ENCODE measurements around the gene OR1F1. TPM values are rescaled to one million over a fixed set of nuclear protein-coding genes. Genes with fewer than 3 reads are reported as not detected.
"Not testable (repeated sequence)": the region's sequence is repeated elsewhere in the genome, so short reads cannot be mapped to it uniquely, and the experiment has no call there.

OR1F1 gene
- total and polyA plus RNA-seq, 2 experiments from 2014 or later, result 0.38 TPM; not detected in 1

DNA sequence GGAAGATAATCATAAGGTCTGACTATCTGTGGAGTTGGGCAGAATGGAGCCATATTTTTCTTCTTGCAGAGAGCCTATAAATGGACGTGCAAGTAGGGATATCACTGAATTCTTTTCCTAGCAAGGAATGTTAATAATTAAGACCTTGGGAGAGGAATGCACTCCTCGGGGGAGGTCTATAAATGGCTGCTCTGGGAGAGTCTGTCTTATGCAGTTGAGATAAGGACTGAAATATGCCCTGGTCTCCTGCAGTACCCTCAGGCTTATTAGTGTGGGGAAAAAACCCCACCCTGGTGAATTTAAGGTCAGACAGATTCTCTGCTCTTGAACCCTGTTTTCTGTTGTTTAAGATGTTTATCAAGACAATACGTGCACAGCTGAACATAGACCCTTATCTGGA, 17.9 kb downstream of the OR1F1 start:
- not testable (repeated sequence) for H3K27ac Mint-ChIP-seq; H4K20me1 ChIP-seq (replicated peaks; ENCODE audit: insufficient read depth); H3K9me2 ChIP-seq (ENCODE audit: insufficient read depth); ATAC-seq; H3K27ac ChIP-seq (ENCODE audit: low read depth); H3K27me3 Mint-ChIP-seq (ENCODE audit: insufficient read depth, low read depth, poor library complexity); H2AFZ ChIP-seq; H3K36me3 ChIP-seq (ENCODE audit: insufficient read depth); H3K4me1 Mint-ChIP-seq; DNase-seq (ENCODE audit: low spot score); H3K4me2 ChIP-seq; H3K27me3 ChIP-seq (ENCODE audit: insufficient read depth); H3F3A ChIP-seq (replicated peaks; ENCODE audit: low read depth); H3K4me3 Mint-ChIP-seq; H3K79me2 ChIP-seq (replicated peaks; ENCODE audit: insufficient read depth); H3K4me1 ChIP-seq (ENCODE audit: insufficient read depth); H3K4me3 ChIP-seq
- peaks cover 27% of the 10 kb centered on the region for H3K36me3 Mint-ChIP-seq (ENCODE audit: low read depth)
- H3K9me3 Mint-ChIP-seq, result peaks cover 77% of the 10 kb centered on the region

DNA sequence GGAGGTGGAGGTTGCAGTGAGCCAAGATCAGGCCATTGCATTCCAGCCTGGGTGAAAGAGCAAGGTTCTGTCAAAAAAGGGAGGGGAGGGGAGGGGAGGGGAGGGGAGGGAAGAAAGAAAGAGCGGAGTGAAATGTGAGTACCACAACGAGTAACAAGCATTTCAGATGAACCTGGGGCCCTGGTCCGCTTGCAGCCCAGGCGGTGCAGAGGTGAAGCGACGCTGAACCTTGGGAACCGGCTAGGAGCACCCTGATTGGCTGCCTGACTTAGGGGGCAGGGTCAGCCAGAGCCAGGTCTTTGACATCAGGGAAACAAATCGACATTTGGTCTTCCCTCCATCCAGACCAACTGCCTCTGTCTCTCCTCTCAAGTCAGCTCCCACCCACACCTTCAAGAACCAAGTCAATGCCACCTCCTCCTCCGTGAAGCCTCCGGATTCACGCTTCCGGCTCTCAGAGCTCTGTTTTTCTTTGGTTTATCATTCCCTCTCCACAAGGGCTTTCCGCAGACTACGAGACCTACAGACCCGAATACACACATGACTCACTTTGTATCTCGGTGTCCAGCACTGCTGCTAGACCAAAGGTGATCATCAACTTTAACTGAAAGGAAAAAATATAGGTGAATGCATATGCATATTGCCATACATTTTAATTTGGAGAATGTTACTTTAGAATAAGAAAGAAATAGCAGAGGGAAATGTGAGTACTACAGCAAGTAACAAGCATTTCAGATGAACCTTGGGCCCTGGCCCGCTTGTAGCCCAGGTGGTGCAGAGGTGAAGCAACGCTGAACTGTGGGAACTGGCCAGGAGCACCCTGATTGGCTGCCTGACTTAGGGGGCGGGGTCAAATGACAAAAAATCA, 19.3 kb downstream of the OR1F1 start:
- no peak overlapping the region for H3K27ac Mint-ChIP-seq
- no peaks in the 10 kb centered on the region for H3K27me3 ChIP-seq (ENCODE audit: insufficient read depth)
- no peak overlapping the region for H3K4me2 ChIP-seq
- no peak overlapping the region for H3K4me3 ChIP-seq
- H3K4me1 Mint-ChIP-seq, result no peaks in the 10 kb centered on the region
- no peaks in the 10 kb centered on the region for H3K36me3 ChIP-seq (ENCODE audit: insufficient read depth)
- H3K9me3 Mint-ChIP-seq, result peaks cover 87% of the 10 kb centered on the region
- ATAC-seq (no peak), DNase-seq (ENCODE audit: low spot score) (no peak)
- no peaks in the 10 kb centered on the region for H3K9me2 ChIP-seq (ENCODE audit: insufficient read depth)
- H3K79me2 ChIP-seq (replicated peaks; ENCODE audit: insufficient read depth), result no peaks in the 10 kb centered on the region
- no peak overlapping the region for H3K4me3 Mint-ChIP-seq
- H3K4me1 ChIP-seq (ENCODE audit: insufficient read depth), result no peaks in the 10 kb centered on the region
- peaks cover 33% of the 10 kb centered on the region for H3K36me3 Mint-ChIP-seq (ENCODE audit: low read depth)
- H3F3A ChIP-seq (replicated peaks; ENCODE audit: low read depth), result no peaks in the 10 kb centered on the region
- no peak overlapping the region for H3K27ac ChIP-seq (ENCODE audit: low read depth)
- H3K27me3 Mint-ChIP-seq (ENCODE audit: insufficient read depth, low read depth, poor library complexity), result peaks cover 5% of the 10 kb centered on the region
- no peak overlapping the region for H2AFZ ChIP-seq
- H4K20me1 ChIP-seq (replicated peaks; ENCODE audit: insufficient read depth), result no peaks in the 10 kb centered on the region
- TF ChIP-seq, protein P1, sequence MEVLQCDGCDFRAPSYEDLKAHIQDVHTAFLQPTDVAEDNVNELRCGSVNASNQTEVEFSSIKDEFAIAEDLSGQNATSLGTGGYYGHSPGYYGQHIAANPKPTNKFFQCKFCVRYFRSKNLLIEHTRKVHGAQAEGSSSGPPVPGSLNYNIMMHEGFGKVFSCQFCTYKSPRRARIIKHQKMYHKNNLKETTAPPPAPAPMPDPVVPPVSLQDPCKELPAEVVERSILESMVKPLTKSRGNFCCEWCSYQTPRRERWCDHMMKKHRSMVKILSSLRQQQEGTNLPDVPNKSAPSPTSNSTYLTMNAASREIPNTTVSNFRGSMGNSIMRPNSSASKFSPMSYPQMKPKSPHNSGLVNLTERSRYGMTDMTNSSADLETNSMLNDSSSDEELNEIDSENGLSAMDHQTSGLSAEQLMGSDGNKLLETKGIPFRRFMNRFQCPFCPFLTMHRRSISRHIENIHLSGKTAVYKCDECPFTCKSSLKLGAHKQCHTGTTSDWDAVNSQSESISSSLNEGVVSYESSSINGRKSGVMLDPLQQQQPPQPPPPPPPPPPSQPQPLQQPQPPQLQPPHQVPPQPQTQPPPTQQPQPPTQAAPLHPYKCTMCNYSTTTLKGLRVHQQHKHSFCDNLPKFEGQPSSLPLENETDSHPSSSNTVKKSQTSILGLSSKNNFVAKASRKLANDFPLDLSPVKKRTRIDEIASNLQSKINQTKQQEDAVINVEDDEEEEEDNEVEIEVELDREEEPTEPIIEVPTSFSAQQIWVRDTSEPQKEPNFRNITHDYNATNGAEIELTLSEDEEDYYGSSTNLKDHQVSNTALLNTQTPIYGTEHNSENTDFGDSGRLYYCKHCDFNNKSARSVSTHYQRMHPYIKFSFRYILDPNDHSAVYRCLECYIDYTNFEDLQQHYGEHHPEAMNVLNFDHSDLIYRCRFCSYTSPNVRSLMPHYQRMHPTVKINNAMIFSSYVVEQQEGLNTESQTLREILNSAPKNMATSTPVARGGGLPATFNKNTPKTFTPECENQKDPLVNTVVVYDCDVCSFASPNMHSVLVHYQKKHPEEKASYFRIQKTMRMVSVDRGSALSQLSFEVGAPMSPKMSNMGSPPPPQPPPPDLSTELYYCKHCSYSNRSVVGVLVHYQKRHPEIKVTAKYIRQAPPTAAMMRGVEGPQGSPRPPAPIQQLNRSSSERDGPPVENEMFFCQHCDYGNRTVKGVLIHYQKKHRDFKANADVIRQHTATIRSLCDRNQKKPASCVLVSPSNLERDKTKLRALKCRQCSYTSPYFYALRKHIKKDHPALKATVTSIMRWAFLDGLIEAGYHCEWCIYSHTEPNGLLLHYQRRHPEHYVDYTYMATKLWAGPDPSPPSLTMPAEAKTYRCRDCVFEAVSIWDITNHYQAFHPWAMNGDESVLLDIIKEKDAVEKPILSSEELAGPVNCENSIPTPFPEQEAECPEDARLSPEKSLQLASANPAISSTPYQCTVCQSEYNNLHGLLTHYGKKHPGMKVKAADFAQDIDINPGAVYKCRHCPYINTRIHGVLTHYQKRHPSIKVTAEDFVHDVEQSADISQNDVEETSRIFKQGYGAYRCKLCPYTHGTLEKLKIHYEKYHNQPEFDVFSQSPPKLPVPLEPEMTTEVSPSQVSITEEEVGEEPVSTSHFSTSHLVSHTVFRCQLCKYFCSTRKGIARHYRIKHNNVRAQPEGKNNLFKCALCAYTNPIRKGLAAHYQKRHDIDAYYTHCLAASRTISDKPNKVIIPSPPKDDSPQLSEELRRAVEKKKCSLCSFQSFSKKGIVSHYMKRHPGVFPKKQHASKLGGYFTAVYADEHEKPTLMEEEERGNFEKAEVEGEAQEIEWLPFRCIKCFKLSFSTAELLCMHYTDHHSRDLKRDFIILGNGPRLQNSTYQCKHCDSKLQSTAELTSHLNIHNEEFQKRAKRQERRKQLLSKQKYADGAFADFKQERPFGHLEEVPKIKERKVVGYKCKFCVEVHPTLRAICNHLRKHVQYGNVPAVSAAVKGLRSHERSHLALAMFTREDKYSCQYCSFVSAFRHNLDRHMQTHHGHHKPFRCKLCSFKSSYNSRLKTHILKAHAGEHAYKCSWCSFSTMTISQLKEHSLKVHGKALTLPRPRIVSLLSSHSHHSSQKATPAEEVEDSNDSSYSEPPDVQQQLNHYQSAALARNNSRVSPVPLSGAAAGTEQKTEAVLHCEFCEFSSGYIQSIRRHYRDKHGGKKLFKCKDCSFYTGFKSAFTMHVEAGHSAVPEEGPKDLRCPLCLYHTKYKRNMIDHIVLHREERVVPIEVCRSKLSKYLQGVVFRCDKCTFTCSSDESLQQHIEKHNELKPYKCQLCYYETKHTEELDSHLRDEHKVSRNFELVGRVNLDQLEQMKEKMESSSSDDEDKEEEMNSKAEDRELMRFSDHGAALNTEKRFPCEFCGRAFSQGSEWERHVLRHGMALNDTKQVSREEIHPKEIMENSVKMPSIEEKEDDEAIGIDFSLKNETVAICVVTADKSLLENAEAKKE (CRISPR knock-in tag; IDR thresholded peaks at IDR 0.05), result no peak
- no peak for TF ChIP-seq POLR2AphosphoS5 (IDR thresholded peaks at IDR 0.05; ENCODE audit: low read depth)
- TF ChIP-seq STAT1 (IDR thresholded peaks at IDR 0.05; ENCODE audit: unreplicated experiment), result no peak
- no peak for TF ChIP-seq ZNF114 (CRISPR knock-in tag; IDR thresholded peaks at IDR 0.05)
- TF ChIP-seq EZH2phosphoT487 (IDR thresholded peaks at IDR 0.05; ENCODE audit: unreplicated experiment), result no peak
- TF ChIP-seq CREB1 (CRISPR knock-in tag; IDR thresholded peaks at IDR 0.05; ENCODE audit: low read depth), result no peak
- TF ChIP-seq, protein P2, sequence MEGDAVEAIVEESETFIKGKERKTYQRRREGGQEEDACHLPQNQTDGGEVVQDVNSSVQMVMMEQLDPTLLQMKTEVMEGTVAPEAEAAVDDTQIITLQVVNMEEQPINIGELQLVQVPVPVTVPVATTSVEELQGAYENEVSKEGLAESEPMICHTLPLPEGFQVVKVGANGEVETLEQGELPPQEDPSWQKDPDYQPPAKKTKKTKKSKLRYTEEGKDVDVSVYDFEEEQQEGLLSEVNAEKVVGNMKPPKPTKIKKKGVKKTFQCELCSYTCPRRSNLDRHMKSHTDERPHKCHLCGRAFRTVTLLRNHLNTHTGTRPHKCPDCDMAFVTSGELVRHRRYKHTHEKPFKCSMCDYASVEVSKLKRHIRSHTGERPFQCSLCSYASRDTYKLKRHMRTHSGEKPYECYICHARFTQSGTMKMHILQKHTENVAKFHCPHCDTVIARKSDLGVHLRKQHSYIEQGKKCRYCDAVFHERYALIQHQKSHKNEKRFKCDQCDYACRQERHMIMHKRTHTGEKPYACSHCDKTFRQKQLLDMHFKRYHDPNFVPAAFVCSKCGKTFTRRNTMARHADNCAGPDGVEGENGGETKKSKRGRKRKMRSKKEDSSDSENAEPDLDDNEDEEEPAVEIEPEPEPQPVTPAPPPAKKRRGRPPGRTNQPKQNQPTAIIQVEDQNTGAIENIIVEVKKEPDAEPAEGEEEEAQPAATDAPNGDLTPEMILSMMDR (conservative IDR thresholded peaks at IDR 0.05; ENCODE audit: low read depth in 2 of 2), result no peak
- TF ChIP-seq JUNB (IDR thresholded peaks at IDR 0.05; ENCODE audit: unreplicated experiment), result no peak
- TF ChIP-seq EZH2 (IDR thresholded peaks at IDR 0.05; ENCODE audit: low read depth, unreplicated experiment), result no peak
- no peak for TF ChIP-seq ZNF331 (CRISPR knock-in tag; IDR thresholded peaks at IDR 0.05; ENCODE audit: low read depth)
